Limb (tissue), 2 donors: ENCODE data around the gene RAP2C.
"Not testable (repeated sequence)": the region's sequence is repeated elsewhere in the genome, so short reads cannot be mapped to it uniquely, and the experiment has no call there.

Source experiments
- DNase-seq, 2 donors: peaks; one replicate each; pipeline ENCODE4 v3.0.0-alpha.2; 2016; ENCODE audit errors: extremely low spot score in 2 of 2

Gene RAP2C

GRCh38 chrX:132200976-132201375 lies 18.3 kb downstream of the RAP2C start:
- DNase-seq = no peak

GRCh38 chrX:132199941-132200340 lies 19.3 kb downstream of the RAP2C start:
- no peak for DNase-seq

DNA sequence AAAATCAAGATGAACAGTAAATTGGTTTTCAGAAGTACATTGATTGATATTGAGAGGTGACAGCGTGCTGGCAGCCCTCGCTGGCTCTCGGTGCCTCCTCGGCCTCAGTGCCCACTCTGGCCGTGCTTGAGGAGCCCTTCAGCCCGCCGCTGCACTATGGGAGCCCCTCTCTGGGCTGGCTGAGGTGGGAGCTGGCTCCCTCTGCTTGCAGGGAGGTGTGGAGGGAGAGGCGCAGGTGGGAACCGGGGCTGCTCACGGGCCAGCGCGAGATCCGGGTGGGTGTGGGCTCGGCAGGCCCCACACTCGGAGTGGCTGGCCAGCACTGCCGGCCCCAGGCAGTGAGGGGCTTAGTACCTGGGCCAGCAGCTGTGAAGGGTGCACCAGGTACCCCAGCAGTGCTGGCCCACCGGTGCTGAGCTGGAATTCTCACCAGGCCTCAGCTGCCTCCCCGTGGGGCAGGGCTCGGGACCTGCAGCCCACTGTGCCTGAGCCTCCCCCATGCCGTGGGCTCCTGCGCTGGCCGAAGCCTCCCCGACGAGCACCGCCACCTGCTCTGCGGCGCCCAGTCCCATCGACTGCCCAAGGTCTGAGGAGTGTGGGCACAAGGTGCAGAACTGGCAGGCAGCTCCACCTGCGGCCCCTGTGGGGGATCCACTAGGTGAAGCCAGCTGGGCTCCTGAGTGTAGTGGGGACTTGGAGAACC lies 25.2 kb downstream of the RAP2C start:
- no peak for DNase-seq

DNA sequence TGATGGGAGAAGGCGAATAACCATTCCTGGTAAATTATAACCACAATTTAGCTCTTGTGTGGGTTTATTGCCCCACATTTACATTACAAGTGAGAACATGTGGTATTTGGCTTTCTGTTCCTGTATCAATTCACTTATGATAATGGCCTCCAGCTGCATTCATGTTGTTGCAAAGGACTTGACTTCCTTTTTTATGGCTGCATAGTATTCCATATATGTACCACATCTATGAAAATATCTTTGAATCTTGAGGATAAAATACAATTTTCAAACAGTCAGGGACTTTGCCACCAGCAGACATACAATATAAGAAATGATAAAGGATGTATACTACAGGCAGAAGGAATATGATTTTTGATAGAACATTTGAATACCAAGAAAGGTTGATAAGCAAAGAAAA lies 27.3 kb downstream of the RAP2C start:
- no peak for DNase-seq

DNA sequence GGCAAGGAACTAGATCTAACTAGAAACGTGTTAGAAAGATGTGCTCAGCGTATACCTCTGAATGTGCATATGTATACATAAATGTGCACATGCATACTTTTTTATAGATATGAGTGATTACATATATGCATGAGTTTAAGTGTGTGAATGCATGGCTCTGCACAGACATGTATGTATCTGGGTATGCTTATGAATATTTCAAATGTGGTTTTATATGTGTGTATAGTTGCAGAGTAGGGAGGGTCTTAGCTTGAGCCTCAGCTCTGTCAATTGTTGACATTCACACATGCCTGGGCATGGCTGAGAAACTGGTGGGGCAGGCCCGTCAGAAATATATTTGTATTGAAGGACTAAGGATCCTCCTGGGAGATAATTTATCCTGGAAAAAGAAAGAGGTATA lies 31.1 kb downstream of the RAP2C start:
- no peak for DNase-seq

DNA sequence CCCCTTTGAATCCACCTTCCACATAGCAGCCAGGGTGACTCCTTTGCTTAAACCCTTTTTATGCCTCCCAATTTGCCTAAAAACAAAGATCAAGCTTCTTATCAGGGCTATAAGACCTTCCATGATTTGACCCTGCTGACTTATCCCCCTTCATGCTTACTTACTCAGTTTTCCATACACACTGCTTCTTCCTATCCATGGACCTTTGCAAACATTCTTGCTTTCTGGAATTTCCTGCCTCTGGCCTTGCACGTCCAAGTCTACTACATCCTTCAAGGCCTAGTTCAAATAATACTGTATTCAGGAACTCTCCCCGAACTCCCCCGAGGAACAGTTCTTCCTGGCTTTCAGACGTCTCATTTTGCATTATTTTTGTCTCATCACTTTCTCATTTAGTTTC lies 31.8 kb downstream of the RAP2C start:
- DNase-seq = no peak

GRCh38 chrX:132184871-132185270 lies 34.4 kb downstream of the RAP2C start:
- no peak for DNase-seq

DNA sequence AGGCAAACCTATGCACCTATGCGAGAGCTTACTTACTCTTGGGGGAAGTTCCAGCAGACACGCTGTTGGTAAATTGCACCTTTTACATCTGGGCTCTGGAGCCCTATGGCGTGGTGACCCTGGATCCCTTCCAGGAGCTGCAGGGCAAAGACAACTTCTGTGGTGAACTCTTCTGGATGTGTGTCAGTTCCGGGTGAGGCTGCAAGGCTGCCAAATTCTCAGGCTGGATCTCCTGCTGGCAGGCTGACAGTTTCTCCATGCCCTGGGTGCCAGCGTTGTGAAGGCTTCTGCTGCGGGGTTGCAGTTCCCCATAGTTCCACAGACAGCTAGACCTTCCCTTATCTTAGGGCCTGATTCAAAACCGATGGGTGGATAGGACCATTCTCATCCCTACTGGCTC lies 37.9 kb downstream of the RAP2C start:
- DNase-seq = no peak

GRCh38 chrX:132180929-132181328 lies 38.3 kb downstream of the RAP2C start:
- DNase-seq = no peak

- no peak for DNase-seq
Measured at GRCh38 chrX:132173647-132174046, 45.6 kb downstream of the RAP2C start.

- DNase-seq = peak in 1 of 2 donors; percentile 21
Measured at GRCh38 chrX:132171881-132172280, 47.4 kb downstream of the RAP2C start.

DNA sequence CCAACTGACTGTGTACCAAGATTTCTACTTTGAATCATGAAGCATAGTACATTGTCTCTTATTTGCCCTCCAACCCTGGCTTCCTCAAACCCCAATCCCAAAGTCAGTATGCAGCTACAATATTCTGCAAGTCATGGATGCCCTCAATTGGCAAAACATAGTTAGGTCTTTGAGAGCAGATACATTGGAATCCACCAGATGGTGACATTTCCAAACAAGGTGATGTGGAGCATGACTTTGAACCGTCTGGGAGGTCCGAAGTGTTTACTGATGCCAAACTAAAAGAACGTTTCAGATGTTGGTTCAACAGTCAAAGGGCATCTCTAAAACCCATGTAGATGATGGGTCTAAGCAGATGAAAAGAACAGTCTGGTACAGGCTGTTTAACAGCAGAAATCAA lies 47.8 kb downstream of the RAP2C start:
- no peak for DNase-seq

GRCh38 chrX:132169554-132169953 lies 49.7 kb downstream of the RAP2C start:
- DNase-seq = no peak

DNA sequence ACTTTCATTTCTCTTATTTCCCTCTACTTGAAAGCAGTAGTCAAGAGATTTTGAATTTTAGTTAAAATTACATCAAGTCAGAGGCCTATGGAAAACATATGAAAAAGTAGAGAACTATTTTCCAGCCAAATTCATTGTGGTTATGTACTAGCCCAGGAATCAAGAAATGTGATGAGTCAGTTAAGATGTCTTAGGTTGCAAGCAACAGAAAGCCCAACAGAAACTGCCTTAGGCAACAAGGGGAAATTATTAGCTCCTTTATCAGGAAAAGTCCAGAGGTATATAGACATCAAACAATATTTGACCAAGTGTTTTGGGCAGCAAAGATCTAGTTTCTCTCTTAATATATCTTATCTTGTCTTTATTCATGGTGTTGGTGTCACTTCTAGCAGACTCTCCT lies 53.6 kb downstream of the RAP2C start:
- DNase-seq = no peak

- DNase-seq = no peak
Measured at GRCh38 chrX:132165005-132165404, 54.2 kb downstream of the RAP2C start.

- DNase-seq = not testable (repeated sequence)
Measured at GRCh38 chrX:132163094-132163493, 56.2 kb downstream of the RAP2C start.

GRCh38 chrX:132153166-132153565 lies 66.1 kb downstream of the RAP2C start:
- DNase-seq = no peak
